ENCODE data around the gene GYPC.
"Not testable (repeated sequence)": the region's sequence is repeated elsewhere in the genome, so short reads cannot be mapped to it uniquely, and the experiment has no call there.

GYPC gene

GRCh38 chr2:126671488-126671887, 15.5 kb downstream of the GYPC start:
- no peak for DNase-seq (ENCODE audit: low spot score)

GRCh38 chr2:126672980-126673605, 17.1 kb downstream of the GYPC start:
- DNase-seq (ENCODE audit: low spot score) = no peak

- DNase-seq (ENCODE audit: low spot score) = no peak
Observed at GRCh38 chr2:126674075-126674744, 18.3 kb downstream of the GYPC start.

- DNase-seq (ENCODE audit: low spot score) = no peak
Observed at GRCh38 chr2:126675637-126676036, 19.7 kb downstream of the GYPC start.

GRCh38 chr2:126676221-126677175, 20.5 kb downstream of the GYPC start:
- DNase-seq (ENCODE audit: low spot score) = no peak

DNA sequence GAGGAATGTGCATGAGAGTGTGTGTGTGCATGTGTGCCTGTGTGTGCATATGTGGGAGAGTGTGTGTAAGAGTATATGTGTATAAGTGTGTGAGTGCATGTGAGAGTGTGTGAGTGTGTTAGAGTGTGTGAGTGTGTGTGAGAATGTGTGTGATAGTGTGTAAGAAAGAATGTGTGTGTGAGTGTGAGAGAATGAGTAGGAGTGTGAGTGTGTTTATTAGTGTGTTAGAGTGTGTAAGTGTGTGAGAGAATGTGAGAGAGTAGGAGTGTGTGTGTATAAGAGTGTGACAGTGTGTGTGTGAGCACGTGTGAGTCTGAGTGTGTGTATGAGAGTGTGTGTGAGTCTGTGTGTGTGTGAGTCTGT, 21.2 kb downstream of the GYPC start:
- no peak for DNase-seq (ENCODE audit: low spot score)

DNA sequence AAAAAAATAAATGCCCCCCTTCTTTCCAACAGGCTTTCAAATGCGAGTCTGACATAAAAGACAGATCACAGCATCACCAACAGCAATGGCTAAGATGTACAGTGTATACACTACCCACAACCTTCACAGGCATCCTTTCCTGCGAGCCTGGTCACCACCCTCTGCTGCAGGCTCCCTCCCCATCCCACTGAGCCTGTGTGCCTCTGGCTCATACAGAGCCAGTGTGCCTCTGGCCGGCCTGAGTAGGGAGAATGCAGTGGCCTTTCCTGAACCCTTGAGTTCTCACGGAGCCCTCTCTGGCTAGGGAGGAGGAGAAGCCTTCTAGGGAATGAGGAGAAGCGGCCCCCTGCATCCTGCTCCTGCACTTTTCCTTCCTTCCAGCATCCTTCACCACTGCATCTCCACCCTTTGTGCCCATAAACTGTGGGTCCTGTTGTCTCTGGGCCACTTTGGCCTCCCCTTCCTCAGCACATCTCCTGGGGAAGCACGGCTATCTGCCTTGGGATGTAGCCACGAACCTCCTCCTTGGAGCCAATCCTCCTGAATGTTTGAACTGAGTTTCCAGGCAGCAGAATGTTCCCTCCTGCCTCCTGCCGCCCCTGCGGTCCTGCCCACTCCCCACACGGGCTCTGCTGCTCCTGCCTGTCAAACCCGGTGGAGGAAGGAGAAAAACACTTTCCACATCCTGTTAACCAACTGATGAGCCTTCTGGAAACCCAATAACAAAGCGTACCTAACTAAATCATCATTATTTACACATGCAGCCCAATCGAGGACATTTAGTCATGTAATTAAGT, 22.5 kb downstream of the GYPC start:
- DNase-seq (ENCODE audit: low spot score) = no peak

DNA sequence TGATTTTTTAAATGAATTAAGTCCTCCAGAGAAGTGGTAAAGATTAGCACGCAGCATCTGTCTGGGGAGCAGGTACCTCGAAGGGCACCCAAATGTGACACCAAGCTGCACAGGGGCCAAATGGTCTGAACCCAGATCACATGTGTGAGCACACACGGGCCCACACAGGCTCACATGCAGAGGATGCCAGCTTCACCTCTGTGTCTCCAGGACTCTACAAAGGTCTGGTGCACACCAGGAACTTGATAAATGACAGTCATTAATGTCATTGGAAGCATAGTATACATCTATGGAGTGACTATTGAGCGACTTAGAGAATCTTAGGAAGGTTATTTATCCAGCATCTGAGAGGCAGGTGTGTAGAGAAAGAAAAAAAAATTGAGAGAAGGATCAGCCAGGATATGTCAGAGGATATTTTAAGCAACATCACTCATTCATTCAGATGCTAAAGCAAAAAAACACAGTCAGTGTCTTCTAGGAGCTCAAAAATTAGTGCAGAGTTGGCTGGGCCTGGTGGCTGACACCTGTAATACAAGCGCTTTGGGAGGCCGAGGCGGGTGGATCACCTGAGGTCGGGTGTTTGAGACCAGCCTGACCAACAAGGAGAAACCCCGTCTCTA, 23.2 kb downstream of the GYPC start:
- DNase-seq (ENCODE audit: low spot score) = no peak

DNA sequence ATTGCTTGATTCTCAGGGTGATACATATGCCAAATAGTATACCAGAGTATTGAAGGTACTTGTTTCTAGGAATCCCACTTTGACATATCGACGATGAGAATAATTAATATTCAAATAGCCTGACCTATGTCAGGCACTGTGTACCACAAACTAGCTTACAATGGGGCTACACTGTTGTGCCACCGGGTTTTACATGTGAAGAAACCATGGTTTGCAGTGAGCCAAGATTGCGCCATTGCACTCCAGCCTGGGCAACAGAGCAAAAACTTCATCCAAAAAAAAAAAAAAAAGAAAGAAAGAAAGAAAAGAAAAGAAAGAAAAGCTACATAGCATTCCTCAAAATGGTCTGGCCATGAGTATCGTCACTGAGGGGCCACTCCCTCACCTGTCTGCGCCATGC, 25.5 kb downstream of the GYPC start:
- no peak for DNase-seq (ENCODE audit: low spot score)

DNA sequence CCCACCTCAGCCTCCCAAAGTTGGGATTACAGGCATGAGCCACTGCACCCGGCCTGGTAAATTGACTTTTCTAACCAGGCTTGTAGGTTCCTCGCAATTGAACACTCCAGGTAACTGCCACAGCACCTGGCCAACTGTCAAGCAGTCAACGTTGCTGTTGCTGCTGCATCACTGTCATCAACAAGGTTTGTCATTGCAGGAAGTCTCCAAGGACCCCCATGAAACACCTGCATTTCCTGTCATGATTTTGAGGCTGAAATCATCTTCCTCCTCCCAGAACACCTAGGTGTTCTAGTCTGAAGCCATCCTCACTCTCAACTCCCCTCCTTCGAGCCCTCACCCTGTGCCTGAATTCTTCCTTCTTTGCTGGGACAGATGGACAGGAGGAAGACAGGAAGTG, 29.7 kb downstream of the GYPC start:
- no peak for DNase-seq (ENCODE audit: low spot score)

DNA sequence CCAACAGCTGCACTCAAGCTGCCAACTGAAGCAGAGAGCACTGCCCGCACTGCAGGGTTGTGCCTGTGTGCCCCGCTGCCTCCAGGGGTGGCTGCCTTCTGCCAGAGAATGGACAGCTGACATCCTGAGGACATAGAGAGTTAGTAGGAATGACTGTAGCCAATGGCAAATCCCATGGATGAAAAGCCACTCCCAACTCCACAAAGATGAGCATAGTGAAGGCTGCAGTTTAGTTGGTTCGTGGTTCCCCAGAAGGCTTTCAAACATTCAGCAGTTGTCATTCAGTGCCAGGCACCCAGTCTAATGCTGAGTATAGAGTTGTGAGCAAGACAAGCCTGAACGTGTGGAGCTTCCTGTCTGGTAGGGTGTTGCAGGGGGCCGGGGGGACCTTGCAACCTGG, 30.3 kb downstream of the GYPC start:
- no peak for DNase-seq (ENCODE audit: low spot score)

DNA sequence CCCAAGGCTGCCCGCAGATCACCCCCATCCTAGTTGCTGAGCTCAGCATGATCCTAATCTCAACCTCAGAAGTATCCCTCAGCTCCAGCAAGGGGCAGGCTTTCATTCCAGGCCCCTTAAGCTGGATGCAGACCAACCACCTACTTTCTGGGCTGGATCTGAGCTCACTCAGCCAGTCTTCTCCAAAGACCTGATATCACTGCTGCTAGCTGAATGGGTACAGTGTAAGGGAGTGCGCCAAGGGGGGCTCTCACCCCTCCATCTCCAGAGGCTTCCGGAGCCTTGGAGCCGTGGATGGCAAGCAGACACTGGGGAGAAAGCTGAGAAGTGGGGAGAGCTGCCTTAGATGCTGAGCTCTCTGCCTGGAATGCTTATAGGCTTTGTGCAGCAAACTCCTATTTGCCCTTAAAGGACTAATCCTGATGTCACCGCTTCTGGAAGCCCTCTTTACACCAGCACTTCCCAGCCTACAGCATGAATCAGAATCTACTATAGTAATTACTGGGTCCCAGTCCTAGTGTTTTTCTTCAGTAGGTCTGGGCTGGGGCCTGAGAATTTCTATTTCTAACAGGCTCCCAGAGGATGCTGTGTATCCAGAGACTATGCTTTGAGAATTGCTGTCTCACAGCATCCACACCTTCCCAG, 31.0 kb downstream of the GYPC start:
- no peak for DNase-seq (ENCODE audit: low spot score)

GRCh38 chr2:126687503-126687902, 31.5 kb downstream of the GYPC start:
- DNase-seq (ENCODE audit: low spot score) = no peak

- DNase-seq (ENCODE audit: low spot score) = not testable (repeated sequence)
Observed at GRCh38 chr2:126688594-126688993, 32.6 kb downstream of the GYPC start.

DNA sequence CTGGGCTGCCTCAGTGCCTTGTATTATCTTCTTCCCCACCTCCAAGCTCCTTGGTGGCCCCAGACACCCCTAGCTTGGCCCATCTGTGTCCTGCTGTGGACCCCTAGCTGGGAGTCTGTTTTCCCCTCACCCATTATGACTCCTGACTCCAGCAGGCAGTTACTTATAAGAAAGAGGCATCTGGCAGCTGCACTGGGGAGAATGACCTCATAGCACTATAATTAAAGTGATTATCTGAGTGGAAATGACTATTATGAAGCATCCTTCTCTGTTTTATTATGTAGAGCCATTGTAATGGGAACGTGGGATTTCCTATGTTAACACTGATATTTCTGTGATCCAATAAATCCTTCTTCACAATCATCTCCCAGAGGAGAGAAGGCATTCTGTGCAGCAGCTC, 36.3 kb downstream of the GYPC start:
- not testable (repeated sequence) for DNase-seq (ENCODE audit: low spot score)

- not testable (repeated sequence) for DNase-seq (ENCODE audit: low spot score)
Observed at GRCh38 chr2:126692934-126693592, 37.1 kb downstream of the GYPC start.

DNA sequence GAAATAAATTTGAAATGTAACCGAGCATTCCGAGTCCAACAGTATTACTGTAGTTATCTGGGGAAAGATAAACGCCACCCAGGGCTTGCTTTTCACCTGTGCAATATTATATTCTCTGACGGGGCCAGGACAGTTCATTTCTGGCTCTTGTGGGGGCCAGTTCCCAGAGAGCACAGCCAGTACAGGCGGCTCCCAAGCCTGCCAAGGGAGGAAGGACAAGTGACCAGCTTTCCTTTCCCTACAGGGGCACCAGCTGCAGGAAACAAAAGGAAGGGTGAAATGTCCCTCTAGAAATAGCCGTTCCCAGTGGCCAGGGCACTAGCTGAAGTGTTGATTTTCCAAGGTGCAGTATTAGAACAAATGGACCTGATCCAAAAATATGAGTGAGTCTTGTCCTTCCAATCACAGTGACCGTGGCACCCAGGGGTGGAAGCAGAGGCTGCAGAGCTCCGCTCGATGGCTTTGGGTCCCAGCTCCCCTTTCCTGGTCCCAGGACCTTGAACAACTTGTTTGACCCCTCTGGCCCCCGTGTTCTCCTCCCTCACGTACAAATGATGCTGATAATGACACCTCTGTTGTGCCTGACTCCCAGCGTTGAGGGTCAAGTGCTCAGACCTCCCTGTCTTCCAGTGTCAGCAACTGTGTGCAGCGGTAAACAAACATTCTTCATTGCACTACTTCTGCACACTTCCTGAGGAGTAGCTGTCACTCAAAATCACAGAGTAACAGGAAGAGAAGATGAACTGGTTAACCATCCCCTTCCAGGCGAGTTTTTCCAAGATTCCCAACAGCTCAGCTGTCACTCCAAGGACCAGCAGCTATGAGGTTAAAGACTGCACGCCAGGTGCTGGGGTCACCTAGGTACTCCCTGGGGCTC, 40.9 kb downstream of the GYPC start:
- DNase-seq (ENCODE audit: low spot score) = no peak

GRCh38 chr2:126698376-126698775, 42.4 kb downstream of the GYPC start:
- no peak for DNase-seq (ENCODE audit: low spot score)

DNA sequence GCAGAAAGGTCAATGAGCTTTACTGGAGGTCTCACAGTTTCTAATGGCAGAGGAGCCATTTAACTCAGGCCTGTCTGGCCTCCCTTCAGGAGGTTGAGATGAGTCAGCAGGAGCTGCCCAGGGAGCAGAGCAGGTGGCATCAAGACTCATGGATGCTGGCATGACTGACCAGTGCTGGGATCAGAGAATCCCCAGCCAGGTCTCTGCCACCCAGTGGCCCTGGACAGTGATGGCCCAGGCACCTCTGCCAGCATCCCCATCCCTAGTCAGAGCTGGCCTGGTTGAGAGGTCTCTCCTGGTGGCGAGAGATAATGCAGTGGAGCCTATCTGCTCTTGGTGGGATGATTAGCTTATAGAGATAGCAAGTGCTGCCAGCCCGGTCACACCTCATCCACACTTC, 43.1 kb downstream of the GYPC start:
- no peak for DNase-seq (ENCODE audit: low spot score)

All from activated CD4-positive, alpha-beta T cell treated with anti-CD3 and anti-CD28 coated beads, Interleukin-2, Interleukin-4, amounts not matched to agents 100 ng/mL and 50 ng/mL, durations not matched to agents 16 hours and 8 hours (primary cell).